ENCODE measurements around the gene PHF21B.

DNA sequence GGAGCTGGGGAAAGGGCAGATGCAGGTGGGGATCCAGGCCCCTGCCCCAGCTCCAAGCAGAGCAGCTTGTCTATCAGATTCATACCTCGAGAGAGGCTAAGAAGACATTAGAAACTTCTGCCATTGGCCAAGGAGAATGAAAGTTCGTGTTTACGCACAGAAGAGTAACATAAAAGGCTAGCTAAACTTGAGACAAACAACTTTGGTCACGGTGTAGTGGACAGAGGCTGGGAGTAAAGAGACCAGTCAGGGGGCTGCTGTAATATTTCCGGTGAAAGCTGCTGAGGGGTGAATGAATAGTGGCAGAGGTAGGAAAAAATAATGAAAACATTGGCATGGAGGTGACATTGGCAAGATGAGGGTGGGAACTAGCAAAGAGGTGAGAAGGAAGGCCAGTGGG lies 22.9 kb downstream of the PHF21B start:
- TF ChIP-seq GATA2 (IDR thresholded peaks at IDR 0.05; ENCODE audit: low read depth, low read length) (no peak), GATA3 (IDR thresholded peaks at IDR 0.05; ENCODE audit: low read depth, low read length) (no peak)

Measured in SH-SY5Y (cell line).